Measurements from ENCODE around the gene PDE7B.

PDE7B gene

DNA sequence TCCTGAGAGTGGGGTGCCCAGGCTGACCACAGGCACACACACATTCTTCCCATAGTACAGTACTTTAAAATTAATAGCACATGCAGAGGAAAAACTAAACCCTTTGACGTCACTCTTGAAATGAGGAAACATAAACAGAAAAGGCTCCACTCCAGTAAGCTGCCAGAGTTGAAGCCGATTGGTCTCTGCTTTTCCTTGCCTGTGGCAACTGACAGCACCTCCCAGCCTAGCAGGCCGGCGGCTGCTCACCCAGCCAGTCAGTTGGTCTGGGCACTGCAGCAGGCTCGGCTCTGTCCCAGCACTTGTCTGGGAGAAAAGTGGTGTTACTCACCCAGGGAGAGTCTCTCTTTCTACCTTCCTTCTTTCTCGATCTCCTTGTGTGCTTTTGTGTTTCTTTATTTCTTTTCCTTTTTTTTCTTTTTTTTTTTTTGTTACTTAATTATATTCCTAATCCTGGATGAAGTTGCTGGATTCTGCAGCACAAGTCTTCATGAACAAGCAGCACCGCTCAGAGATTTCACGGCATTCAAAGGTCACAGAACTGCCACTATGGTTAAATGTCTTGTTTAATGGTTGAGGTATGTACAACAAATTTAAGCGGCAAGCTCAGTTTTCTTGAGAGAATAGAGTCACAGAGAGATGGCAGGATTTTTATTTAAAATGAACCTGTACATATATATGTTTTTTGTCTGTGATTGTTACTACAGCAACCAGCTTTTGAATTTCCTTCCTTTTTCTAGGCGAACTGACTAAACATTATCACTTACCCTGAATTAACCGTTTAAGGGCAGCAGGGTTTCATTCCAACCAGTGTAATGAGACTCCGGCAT is at the start of gene PDE7B:
PDE7B (plus strand) TSS at position 260 of the 830 bp plus-strand sequence.
- peak; percentile 12 for DNase-seq

DNA sequence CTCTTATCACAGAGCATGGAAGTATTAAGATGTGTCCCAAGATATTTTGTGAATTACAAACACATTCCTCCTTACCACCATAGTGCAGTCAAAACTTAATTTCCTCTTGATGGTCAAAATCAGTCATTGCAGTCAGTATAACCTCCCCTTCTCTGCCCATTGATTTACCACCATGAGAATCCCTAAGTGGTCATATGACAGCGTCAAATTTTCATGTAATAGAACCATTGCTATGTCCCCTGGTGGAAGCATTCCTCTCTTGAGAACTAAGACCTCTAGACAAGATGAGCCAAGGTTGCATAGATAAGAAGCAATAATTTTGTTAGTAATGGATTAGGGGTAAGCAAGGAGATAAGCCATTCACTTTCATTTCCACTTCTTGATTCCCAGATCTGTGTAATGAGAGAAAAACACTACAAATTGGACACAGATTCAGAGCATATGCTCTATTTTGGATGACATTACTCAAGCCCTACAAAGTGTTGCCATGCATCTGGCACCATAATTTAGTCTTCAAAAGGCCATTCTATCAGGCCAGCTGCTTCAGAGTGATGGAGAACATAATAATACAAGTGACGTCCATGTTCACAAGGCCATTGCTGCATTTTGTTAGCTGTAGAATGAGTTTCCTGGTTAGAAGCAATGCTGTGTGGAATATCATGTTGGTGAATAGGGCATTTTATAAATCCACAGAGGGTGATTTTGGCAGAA is 49.6 kb upstream of the PDE7B start:
- no peak for DNase-seq

- no peak for DNase-seq
Observed at GRCh38 chr6:135810486-135810885, 41.0 kb upstream of the PDE7B start.

- no peak for DNase-seq
Observed at GRCh38 chr6:135811170-135811569, 40.3 kb upstream of the PDE7B start.

GRCh38 chr6:135811644-135812526 is 39.6 kb upstream of the PDE7B start:
- no peak for DNase-seq

DNA sequence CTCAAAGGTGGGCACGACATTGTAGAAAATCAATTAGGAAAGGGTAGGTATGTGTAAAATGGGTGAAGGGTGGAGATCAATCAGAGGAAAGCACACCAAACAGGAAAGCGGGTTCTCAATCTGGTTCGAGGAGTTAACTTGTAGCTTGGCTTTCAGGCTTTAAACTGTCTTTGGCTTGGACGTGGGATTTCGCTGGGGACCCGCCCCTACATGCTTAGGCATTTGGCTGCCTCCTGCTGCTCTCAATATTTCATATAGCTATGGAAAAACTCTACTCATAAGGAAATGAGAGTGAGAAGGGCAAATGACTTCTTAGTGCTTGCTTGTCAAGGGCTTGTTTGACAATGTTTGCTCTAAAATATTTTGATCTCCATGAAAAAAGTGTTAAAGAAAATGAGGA is 38.1 kb upstream of the PDE7B start:
- DNase-seq: no peak

GRCh38 chr6:135814043-135814442 is 37.5 kb upstream of the PDE7B start:
- no peak for DNase-seq

GRCh38 chr6:135815216-135815615 is 36.3 kb upstream of the PDE7B start:
- DNase-seq: no peak

DNA sequence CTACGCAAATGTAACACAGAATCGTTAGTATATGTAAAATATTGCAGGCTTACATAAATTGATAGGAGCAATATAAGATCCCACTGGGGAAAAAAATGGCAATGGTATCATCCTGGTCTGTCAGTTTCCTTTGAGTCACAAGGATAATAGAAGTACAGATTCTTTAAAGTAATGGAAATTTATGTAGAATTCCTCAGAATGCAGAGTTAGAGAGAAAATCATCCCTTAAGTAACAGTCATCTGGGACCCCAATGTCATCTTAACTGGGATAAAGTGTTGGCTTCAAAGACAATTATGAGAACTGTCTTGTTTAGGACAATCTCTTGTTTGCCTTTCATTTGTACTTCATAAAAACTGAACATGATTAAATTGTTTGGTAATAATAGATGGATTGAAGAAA is 34.5 kb upstream of the PDE7B start:
- DNase-seq: no peak

- no peak for DNase-seq
Observed at GRCh38 chr6:135819665-135820064, 31.8 kb upstream of the PDE7B start.

DNA sequence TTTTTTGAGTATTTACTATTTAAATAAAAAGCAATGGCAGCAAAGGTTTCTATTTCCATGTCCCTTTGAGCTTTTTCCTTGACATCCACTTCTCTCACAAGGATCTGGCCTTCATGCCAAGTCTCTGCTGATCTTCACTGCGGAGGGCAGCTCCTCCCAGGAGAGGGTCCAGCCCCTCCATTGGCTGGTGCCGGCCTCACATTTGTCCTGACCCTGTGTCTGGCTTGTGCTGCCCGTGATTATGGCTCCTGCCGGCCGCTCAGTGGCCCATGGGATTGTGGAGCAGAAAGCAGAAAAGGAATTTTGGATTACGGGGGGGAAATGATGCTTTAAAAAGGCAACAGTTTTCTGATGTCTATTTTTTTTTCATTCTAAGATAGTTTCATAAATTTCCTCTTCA is 31.2 kb upstream of the PDE7B start:
- DNase-seq: no peak

DNA sequence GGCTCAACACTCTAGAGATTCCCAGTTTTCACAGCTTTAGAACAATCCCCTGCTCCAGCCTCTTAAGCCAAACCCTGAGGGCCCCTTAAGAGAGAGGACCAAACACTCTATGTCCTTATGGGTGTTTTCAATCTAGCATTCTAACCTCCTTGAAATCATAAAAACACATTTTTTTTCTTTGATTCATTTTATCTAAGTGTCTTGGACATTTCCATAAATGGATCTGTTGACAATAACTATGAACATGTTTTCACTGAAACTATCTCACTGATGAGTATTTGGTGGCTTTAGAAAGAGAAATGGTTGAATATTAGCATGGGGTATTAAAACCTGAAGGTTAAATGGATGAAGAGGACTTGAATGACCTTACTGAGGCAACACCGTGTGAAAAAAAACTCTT is 27.6 kb upstream of the PDE7B start:
- no peak for DNase-seq

- no peak for DNase-seq
Observed at GRCh38 chr6:135826236-135826804, 25.2 kb upstream of the PDE7B start.

- no peak for DNase-seq
Observed at GRCh38 chr6:135828021-135828420, 23.5 kb upstream of the PDE7B start.

GRCh38 chr6:135830452-135830881 is 21.0 kb upstream of the PDE7B start:
- DNase-seq: no peak

DNA sequence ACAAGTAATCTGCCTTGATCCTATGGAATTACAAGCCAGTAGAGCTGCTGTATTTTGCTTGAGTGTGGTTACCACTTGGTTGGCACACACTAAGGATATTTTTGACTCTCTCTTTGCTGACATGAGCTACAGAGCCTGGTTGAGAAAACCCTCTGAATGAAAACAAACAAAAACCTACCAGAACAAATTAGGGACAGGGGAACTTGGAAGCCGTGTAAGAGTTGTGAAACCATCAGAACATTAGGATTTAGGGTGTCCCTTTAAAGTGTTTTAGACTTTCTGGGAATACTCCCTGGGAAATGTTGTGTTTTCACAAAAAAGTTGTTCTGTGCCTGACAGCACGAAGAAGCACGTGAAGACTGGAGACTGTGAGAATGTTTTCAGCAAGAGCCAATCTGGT is 20.5 kb upstream of the PDE7B start:
- no peak for DNase-seq

- no peak for DNase-seq
Observed at GRCh38 chr6:135832166-135832565, 19.3 kb upstream of the PDE7B start.

- no peak for DNase-seq
Observed at GRCh38 chr6:135833771-135834170, 17.7 kb upstream of the PDE7B start.

DNA sequence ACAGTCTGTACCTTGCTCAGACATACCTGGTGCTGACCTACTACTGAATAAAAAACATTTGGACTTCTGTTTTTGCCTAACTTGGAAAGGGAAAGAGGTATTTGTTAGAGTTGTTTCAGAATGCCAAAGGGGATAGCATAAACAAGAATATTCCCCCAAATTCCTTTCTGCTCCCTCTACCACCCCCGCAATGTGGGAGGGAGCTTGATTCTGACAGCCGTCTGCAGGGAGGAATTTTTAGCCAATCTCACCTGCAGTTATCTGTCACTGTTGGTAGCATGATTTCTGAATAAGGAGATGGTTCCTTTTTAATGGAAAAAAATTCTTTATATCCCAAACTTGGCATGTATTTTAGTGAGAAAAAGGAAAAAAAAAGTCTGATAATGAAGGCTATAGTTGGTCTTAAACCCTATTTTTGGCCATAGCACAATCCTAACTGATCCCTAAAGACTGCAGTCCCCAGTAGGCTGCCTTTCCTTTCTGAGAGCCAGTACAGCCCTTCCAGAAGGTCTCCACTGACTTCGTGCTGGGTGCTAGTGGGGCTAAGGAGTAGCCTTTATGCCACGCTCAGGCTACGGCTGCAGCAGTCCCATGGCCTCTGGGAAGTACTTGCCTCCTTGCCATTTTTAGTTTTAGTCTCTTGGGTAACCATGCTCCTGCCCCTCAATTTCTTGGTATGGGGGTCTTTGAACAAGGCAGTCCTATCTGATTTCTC is 13.6 kb upstream of the PDE7B start:
- no peak for DNase-seq

GRCh38 chr6:135839121-135839520 is 12.4 kb upstream of the PDE7B start:
- DNase-seq: no peak

GRCh38 chr6:135842618-135843392 is 8.7 kb upstream of the PDE7B start:
- no peak for DNase-seq

Data from stimulated activated CD4-positive, alpha-beta T cell treated with anti-CD3 and anti-CD28 coated beads, Interleukin-12 subunit alpha, Interleukin-12 subunit beta, amount 100 ng/mL, for 4 hours (primary cell).